ENCODE data around the gene CLMP.

DNA sequence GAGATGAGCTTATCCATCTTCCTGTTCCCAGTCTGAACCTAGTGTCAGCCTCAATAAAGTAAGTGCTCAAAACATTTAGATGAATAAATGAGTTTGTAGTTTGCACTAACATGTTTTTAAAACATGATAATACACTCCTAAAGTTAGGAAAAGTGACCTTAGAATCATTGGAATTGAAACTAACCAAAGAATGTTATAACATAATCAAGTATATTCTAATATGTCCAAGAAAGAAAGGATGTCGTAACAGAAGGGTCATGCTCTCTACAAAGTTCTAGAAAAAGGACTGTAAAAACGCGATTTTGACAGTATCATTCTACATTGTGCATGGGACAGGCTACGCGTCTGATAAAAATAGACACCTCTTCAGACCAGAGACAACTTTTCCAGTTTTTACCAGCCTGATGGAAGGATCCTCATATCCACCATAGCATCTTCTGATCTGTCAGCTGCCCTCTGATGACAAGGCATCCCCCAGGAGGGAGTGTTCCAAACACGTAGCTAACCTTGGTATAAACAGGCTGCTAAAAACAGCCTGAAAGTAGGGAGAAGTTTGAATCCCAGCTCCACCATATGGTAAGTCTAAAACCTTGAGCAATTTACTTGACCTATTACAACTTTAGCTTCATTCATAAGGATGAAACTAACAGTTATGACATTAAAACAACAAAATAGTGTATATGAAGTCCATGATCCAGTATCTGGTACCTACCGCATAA is 30.2 kb downstream of the CLMP start:
- TF ChIP-seq, protein P1, sequence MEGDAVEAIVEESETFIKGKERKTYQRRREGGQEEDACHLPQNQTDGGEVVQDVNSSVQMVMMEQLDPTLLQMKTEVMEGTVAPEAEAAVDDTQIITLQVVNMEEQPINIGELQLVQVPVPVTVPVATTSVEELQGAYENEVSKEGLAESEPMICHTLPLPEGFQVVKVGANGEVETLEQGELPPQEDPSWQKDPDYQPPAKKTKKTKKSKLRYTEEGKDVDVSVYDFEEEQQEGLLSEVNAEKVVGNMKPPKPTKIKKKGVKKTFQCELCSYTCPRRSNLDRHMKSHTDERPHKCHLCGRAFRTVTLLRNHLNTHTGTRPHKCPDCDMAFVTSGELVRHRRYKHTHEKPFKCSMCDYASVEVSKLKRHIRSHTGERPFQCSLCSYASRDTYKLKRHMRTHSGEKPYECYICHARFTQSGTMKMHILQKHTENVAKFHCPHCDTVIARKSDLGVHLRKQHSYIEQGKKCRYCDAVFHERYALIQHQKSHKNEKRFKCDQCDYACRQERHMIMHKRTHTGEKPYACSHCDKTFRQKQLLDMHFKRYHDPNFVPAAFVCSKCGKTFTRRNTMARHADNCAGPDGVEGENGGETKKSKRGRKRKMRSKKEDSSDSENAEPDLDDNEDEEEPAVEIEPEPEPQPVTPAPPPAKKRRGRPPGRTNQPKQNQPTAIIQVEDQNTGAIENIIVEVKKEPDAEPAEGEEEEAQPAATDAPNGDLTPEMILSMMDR (IDR thresholded peaks at IDR 0.05), result no peak
- no peak for TF ChIP-seq POLR2A (IDR thresholded peaks at IDR 0.05)
- TF ChIP-seq EP300 (IDR thresholded peaks at IDR 0.05), result no peak

All from ovary (tissue), 3 donors.